ENCODE measurements around the gene STX18.

The STX18 gene

DNA sequence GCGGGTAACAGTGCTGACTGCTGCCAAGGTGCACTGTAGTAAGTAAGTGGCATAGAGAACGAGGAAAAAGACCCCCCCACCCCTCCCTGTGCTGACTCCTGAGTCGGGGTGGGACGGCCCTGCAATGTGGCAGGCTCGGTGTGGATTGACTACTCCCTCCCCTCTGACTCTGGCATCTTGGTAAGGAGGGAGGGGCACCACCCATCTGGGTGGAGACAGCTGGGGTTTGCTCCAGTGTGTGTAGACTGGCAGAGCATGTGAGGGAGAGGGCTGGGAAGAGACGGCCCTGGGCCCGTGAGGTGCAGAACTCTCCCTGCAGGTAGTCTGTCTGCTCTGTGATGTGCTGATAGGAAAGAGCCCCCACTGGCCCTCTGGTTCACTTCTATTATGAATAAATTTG lies 124.0 kb downstream of the STX18 start:
- no peak for TF ChIP-seq CTCF (IDR thresholded peaks at IDR 0.05; ENCODE audit: low read depth, low read length, missing control alignments)
- DNase-seq (ENCODE audit: extremely low read depth, low read depth), result no peak

DNA sequence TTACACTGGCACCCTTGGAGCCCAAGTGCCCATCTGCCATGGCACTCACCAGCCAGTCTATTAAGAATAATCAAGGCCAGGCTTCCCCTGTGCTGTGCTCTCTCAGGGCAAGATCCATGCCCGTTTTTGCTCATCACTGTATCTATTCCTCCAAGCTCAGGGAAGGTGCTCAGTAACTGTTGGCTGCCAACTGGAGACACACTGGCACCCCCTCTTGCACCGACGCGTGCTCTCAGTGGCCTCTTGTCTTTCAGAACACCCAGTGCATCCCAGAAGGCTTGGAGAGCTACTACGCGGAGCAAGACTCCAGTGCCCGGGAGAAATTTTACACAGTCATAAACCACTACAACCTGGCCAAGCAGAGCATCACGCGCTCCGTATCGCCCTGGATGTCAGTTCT lies 124.9 kb downstream of the STX18 start:
- no peak overlapping the region for H3K4me3 ChIP-seq (replicated peaks; ENCODE audit: low read depth, low read length)
- no peak for DNase-seq (ENCODE audit: extremely low read depth, low read depth)
- no peak for TF ChIP-seq CTCF (IDR thresholded peaks at IDR 0.05; ENCODE audit: low read depth, low read length, missing control alignments)

More for the DNA sequence above, 124.0 kb downstream of the STX18 start:
- H3K4me3 ChIP-seq (replicated peaks; ENCODE audit: low read depth, low read length), result no peak overlapping the region

- DNase-seq (ENCODE audit: extremely low read depth, low read depth), result no peak
- no peak for TF ChIP-seq CTCF (IDR thresholded peaks at IDR 0.05; ENCODE audit: low read depth, low read length, missing control alignments)
- H3K4me3 ChIP-seq (replicated peaks; ENCODE audit: low read depth, low read length), result no peak overlapping the region
Observed at GRCh38 chr4:4415806-4416805, 125.7 kb downstream of the STX18 start.

DNA sequence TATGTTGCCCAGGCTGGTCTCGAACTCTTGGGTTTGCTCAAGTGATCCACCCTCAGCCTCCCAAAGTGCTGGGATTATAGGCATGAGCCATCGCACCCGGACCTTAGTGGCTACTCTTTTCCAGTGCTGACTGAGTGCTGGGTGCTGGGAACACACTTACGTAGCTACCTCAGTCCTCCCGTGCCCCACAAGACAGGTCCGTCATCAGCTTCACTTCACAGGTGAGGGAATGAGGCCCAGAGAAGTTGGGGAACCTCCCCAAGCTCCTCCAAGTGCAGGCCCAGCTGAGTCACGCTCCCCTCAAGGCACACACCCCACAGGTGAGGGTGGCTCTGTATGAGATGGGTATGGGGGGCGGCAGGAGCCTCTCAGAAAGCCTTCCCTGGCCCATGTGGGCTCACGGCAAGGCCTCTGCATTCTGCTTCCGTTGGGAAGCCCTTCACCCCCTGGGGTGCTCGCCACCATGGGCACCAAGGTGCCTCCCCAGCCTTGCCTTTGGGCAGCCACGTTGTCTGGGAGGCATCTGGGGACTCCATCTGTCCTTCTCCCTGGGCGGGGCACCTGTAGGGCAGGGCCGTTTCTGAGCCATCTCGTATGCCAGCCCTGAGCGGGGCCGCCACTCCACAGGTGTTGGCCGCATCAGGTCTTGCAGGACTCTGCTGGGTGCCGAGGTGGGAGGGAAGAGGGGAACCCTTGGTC lies 126.6 kb downstream of the STX18 start:
- no peak overlapping the region for H3K4me3 ChIP-seq (replicated peaks; ENCODE audit: low read depth, low read length)
- TF ChIP-seq CTCF (IDR thresholded peaks at IDR 0.05; ENCODE audit: low read depth, low read length, missing control alignments), result no peak
- DNase-seq (ENCODE audit: extremely low read depth, low read depth), result no peak

DNA sequence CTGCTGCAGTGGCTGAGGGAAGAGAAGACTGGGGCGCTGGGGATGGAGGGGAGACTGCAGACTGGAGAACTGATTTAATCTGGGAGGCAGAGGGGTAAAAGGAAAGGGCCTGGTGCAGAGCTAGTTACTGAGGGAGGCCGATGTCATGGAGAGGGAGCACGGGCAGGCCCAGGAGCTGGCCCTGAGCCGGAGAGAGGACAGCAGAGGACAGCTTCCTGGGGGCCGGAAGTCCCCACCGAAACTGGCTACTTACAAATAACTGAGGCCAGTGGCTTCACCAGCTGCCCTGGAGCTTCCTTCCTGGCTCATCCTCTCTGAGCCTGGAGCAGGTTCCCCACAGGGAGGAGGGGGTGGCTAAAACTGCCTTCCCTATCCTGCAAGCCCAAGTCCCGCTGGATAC lies 128.0 kb downstream of the STX18 start:
- DNase-seq (ENCODE audit: extremely low read depth, low read depth), result no peak
- no peak overlapping the region for H3K4me3 ChIP-seq (replicated peaks; ENCODE audit: low read depth, low read length)
- TF ChIP-seq CTCF (IDR thresholded peaks at IDR 0.05; ENCODE audit: low read depth, low read length, missing control alignments), result no peak

DNA sequence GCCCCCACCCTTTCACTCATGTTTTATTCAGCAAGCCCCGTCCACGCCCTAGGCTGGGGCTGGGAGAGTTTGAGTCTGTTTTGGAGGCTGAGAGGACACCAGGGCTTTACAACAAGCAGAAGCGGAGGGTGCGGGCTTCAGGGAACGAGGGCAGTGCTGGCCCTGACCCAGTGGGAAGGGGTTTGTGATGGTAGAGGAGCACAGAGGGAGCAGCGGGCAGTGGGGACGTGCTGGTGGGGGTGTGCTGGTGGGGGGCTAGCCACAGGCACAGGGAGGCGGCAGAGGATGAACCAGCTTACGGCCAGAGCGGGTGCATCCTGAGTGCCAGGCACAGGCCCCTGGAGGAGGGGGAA lies 128.5 kb downstream of the STX18 start:
- no peak for DNase-seq (ENCODE audit: extremely low read depth, low read depth)
- TF ChIP-seq CTCF (IDR thresholded peaks at IDR 0.05; ENCODE audit: low read depth, low read length, missing control alignments), result no peak
- no peak overlapping the region for H3K4me3 ChIP-seq (replicated peaks; ENCODE audit: low read depth, low read length)

Data from HFF-Myc (cell line).